Lower leg skin (tissue), 4 donors: ENCODE measurements around the gene PGAM2. TPM values are rescaled to one million over a fixed set of nuclear protein-coding genes. Genes with fewer than 3 reads are reported as not detected.

Experiments used
- DNase-seq, 2 donors: peaks; one replicate each; pipeline ENCODE4 v3.0.0-alpha.2; 2019; ENCODE audit warnings: low spot score in 2 of 2
- H3K4me3 ChIP-seq: fragments of 200-600 bp; sonication (generic); 2 replicates; pipeline ENCODE4 v1.5.1; 2017; ENCODE audit warnings: mild to moderate bottlenecking, low read depth; ENCODE audit not compliant: poor library complexity, severe bottlenecking
- POLR2A ChIP-seq, 2 donors: fragments of 450-650 bp; IDR thresholded peaks; one replicate each; pipeline ENCODE4 v1.6.1; 2016 to 2017; ENCODE audit warnings: antibody characterized with exemption in 2 of 2, mild to moderate bottlenecking in 1 of 2, moderate library complexity in 1 of 2
- WGBS, 2 donors: methylation state at CpG; one replicate each; pipeline ENCODE4 v1.1.5; 2018; 5-methylcytosine and 5-hydroxymethylcytosine counted together
- intact Hi-C: fragments of 100-400 bp; cut with DNase I; formaldehyde crosslinking; loops from one replicate; pipeline ENCODE4 v1.15.0; 2023; ENCODE audit warnings: low total_unique reads
- total RNA-seq, 4 donors: library from RNA; depleted of rRNA; stranded (reverse); fragments of >200 nt; gene quantifications; one replicate each; pipeline ENCODE4 v1.1.0, GENCODE V29; 2016
- TF ChIP-seq, protein P1 (sequence below), 3 donors: fragments of 450-650 bp; IDR thresholded peaks; one replicate each; pipeline ENCODE4 v1.5.1; 2016; ENCODE audit warnings: antibody characterized with exemption in 3 of 3, mild to moderate bottlenecking in 3 of 3, moderate library complexity in 2 of 3

Gene PGAM2
- total RNA-seq, 4 donors from 2014 or later = 0.75 to 7.9 (median 3.6) TPM

DNA sequence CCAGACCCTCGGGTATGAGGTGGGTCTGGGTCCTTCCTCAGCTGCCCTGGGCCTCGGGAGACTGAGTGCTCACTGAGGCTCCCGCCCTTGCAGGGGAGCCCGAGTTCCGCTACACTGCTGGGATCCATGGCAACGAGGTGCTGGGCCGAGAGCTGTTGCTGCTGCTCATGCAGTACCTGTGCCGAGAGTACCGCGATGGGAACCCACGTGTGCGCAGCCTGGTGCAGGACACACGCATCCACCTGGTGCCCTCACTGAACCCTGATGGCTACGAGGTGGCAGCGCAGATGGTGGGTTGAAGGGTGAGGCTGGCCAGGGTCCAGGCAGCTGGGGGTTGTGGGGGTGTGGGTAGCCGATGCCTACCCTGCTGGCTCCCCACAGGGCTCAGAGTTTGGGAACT lies 46.4 kb upstream of the PGAM2 start:
- no peak for TF ChIP-seq POLR2A (IDR thresholded peaks at IDR 0.05)
- TF ChIP-seq, protein P1, sequence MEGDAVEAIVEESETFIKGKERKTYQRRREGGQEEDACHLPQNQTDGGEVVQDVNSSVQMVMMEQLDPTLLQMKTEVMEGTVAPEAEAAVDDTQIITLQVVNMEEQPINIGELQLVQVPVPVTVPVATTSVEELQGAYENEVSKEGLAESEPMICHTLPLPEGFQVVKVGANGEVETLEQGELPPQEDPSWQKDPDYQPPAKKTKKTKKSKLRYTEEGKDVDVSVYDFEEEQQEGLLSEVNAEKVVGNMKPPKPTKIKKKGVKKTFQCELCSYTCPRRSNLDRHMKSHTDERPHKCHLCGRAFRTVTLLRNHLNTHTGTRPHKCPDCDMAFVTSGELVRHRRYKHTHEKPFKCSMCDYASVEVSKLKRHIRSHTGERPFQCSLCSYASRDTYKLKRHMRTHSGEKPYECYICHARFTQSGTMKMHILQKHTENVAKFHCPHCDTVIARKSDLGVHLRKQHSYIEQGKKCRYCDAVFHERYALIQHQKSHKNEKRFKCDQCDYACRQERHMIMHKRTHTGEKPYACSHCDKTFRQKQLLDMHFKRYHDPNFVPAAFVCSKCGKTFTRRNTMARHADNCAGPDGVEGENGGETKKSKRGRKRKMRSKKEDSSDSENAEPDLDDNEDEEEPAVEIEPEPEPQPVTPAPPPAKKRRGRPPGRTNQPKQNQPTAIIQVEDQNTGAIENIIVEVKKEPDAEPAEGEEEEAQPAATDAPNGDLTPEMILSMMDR (IDR thresholded peaks at IDR 0.05) = no peak
- no peak for DNase-seq
- intact Hi-C loops = no loop called here
- H3K4me3 ChIP-seq = no peak overlapping the region
- 76 to 91% methylated on average over 6 to 16 of the region's 16 CpGs for WGBS, 2 donors

DNA sequence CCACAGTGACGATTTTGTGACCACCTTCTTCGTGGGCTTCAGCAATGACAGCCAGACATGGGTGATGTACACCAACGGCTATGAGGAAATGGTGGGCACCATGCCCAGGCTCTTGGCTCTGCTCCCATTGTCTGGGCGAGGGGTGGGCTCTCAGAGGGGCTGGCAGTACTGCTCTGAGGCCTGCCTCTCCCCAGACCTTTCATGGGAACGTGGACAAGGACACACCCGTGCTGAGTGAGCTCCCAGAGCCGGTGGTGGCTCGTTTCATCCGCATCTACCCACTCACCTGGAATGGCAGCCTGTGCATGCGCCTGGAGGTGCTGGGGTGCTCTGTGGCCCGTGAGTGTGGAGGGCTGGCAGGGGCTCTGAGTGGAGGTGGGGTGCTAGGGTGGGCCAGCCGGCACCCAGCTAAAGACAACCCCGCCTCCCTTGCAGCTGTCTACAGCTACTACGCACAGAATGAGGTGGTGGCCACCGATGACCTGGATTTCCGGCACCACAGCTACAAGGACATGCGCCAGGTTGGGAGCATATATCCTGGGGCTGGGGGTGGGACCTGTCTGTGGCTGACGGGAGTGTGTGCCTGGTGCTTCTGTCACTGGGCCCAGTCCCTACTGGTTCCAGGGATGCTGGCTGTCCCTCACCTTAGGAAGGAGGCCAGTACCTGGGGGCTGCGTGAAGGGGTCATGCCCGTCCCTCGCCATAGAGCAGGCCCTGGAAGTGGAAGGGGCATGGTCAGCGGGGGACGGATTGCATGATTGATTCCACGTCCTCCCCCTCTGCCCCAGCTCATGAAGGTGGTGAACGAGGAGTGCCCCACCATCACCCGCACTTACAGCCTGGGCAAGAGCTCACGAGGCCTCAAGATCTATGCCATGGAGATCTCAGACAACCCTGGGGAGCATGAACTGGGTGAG lies 45.6 kb upstream of the PGAM2 start:
- 52 to 65% methylated on average over 21 to 26 of the region's 27 CpGs for WGBS, 2 donors
- DNase-seq = no peak
- H3K4me3 ChIP-seq = no peak overlapping the region
- no peak for TF ChIP-seq POLR2A (IDR thresholded peaks at IDR 0.05)
- TF ChIP-seq, protein P1 (IDR thresholded peaks at IDR 0.05) = no peak
- intact Hi-C loops = no loop called here

DNA sequence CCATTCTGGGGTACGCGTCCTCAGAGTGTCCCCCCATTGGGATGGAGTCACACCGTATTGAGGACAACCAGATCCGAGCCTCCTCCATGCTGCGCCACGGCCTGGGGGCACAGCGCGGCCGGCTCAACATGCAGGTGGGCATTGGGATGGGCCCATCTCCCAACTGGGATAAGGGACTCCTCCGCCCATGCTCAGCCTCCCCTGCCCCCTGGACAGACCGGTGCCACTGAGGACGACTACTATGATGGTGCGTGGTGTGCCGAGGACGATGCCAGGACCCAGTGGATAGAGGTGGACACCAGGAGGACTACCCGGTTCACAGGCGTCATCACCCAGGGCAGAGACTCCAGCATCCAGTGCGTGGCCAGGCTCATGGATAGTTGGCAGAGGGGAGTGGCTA lies 44.6 kb upstream of the PGAM2 start:
- no peak overlapping the region for H3K4me3 ChIP-seq
- DNase-seq = no peak
- 91 to 94% methylated on average over 15 to 16 of the region's 18 CpGs for WGBS, 2 donors
- intact Hi-C loops = no loop called here
- no peak for TF ChIP-seq POLR2A (IDR thresholded peaks at IDR 0.05)
- TF ChIP-seq, protein P1 (IDR thresholded peaks at IDR 0.05) = no peak

DNA sequence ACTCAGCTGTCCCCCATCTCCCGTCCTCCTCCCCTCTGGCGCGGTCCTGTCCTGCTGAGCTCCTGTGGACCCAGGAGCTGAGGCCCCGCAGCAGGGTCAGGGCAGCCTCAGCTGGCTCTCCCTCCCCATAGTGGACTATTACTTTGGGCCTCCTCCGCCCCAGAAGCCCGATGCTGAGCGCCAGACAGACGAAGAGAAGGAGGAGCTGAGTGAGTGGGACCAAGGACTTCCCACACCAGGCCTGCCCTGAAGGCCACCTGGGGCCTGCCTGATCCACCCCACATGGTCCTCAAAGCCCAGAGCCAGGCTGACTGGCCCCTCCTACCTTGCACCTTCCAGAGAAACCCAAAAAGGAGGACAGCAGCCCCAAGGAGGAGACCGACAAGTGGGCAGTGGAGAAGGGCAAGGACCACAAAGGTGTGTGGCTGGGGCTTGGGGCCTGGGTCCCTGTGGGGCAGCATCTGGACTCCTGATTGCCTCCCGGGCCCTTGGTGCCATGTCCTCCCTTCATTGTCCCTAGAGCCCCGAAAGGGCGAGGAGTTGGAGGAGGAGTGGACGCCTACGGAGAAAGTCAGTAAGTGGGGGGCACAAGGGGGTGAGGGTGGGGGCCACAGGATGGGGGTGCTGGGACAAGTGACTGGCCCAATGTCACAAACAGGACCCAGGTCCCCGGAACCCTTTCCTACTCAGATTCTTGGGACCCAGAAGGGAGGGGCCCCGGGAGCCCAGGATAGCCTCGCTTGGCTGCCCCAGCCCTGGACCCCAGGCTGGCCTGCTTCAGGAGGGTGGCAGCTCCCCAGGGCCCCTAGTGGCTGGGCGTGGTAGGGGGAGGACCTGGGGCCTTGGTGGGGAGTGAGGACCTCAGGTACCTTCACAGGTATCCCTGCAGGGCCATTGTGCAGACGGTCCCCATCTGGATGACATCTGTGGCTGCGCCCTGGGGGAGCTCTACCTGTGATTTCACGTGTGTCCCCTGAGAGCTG lies 43.7 kb upstream of the PGAM2 start:
- WGBS, 2 donors = 82 to 87% methylated on average over 20 to 21 of the region's 21 CpGs
- intact Hi-C loops = no loop called here

More for the DNA sequence above, 43.7 kb upstream of the PGAM2 start:
- TF ChIP-seq, protein P1 (IDR thresholded peaks at IDR 0.05) = no peak
- TF ChIP-seq POLR2A (IDR thresholded peaks at IDR 0.05) = no peak
- DNase-seq = no peak
- no peak overlapping the region for H3K4me3 ChIP-seq
